Right renal pelvis (tissue), 4 donors: ENCODE measurements around the gene PTGDR2. TPM values are rescaled to one million over a fixed set of nuclear protein-coding genes. Genes with fewer than 3 reads are reported as not detected.

ENCODE experiments used
- DNase-seq, 4 donors: peaks; one replicate each; pipeline ENCODE4 v3.0.0-alpha.2; 2013; ENCODE audit warnings: low read depth in 4 of 4, low spot score in 3 of 4, missing footprints in 1 of 4
- polyA plus RNA-seq, 4 donors: library from polyadenylated mRNA; unstranded; fragments of 120-200 nt; gene quantifications; one replicate each; pipeline ENCODE4 v1.2.1, GENCODE V29; 2013; ENCODE audit not compliant: insufficient read length in 4 of 4

Gene PTGDR2
- polyA plus RNA-seq = under 1 TPM; 0.14 to 0.26 (median 0.22) TPM

- DNase-seq = no peak
Measured at GRCh38 chr11:60855726-60856633, at the start of gene PTGDR2. Gene PTGDR2 (minus strand): TSS chr11:60855950. CDS start chr11:60853722, 2,228 bp downstream.

GRCh38 chr11:60905047-60905446 is 49.3 kb upstream of the PTGDR2 start:
- DNase-seq = no peak

GRCh38 chr11:60902625-60903024 is 46.9 kb upstream of the PTGDR2 start:
- DNase-seq = no peak

GRCh38 chr11:60900673-60901404 is 45.1 kb upstream of the PTGDR2 start:
- no peak for DNase-seq

GRCh38 chr11:60899977-60900376 is 44.2 kb upstream of the PTGDR2 start:
- no peak for DNase-seq

GRCh38 chr11:60899046-60899936 is 43.5 kb upstream of the PTGDR2 start:
- DNase-seq = peak in 1 of 4 donors; percentile 55

GRCh38 chr11:60897496-60897895 is 41.7 kb upstream of the PTGDR2 start:
- no peak for DNase-seq

GRCh38 chr11:60895687-60896086 is 39.9 kb upstream of the PTGDR2 start:
- no peak for DNase-seq

- DNase-seq = no peak
Measured at GRCh38 chr11:60891103-60891741, 35.5 kb upstream of the PTGDR2 start.

- no peak for DNase-seq
Measured at GRCh38 chr11:60890696-60891095, 34.9 kb upstream of the PTGDR2 start.

GRCh38 chr11:60889869-60890311 is 34.1 kb upstream of the PTGDR2 start:
- no peak for DNase-seq

GRCh38 chr11:60887556-60887955 is 31.8 kb upstream of the PTGDR2 start:
- DNase-seq = no peak

GRCh38 chr11:60880643-60881282 is 25.0 kb upstream of the PTGDR2 start:
- no peak for DNase-seq

GRCh38 chr11:60879971-60880588 is 24.3 kb upstream of the PTGDR2 start:
- DNase-seq = no peak

GRCh38 chr11:60879104-60879503 is 23.4 kb upstream of the PTGDR2 start:
- DNase-seq = no peak

- DNase-seq = no peak
Measured at GRCh38 chr11:60878245-60879101, 22.7 kb upstream of the PTGDR2 start.

- DNase-seq = no peak
Measured at GRCh38 chr11:60876168-60876485, 20.4 kb upstream of the PTGDR2 start.
